AG10803 (cell line): ENCODE results near the gene INKA1.

Experiments used
- DNase-seq: peaks from one replicate; pipeline ENCODE4 v3.0.0; 2010; ENCODE audit warnings: low read depth
- H3K4me3 ChIP-seq: 2 replicates; pipeline ENCODE4 v1.5.1; 2011; ENCODE audit warnings: mild to moderate bottlenecking, low read length, control low read depth
- CTCF ChIP-seq: conservative IDR thresholded peaks from 2 replicates; pipeline ENCODE4 v1.5.1; 2011; ENCODE audit warnings: mild to moderate bottlenecking, low read length, control low read depth, inconsistent platforms

INKA1 gene

GRCh38 chr3:49804141-49805041, 1.3 kb downstream of the INKA1 start:
- peak overlapping the region; percentile 95 for H3K4me3 ChIP-seq
- no peak for DNase-seq
- TF ChIP-seq CTCF: no peak

GRCh38 chr3:49805367-49805782, 2.3 kb downstream of the INKA1 start:
- DNase-seq: peak; percentile 98
- H3K4me3 ChIP-seq: peak overlapping the region; percentile 20
- TF ChIP-seq CTCF: no peak

GRCh38 chr3:49805897-49806701, 3.0 kb downstream of the INKA1 start:
- TF ChIP-seq CTCF: no peak
- peak overlapping the region; percentile 20; the same call in 1 of the 2 replicates for H3K4me3 ChIP-seq
- DNase-seq: no peak

- DNase-seq: no peak
- no peak for TF ChIP-seq CTCF
- H3K4me3 ChIP-seq: no peak overlapping the region
Observed at GRCh38 chr3:49806850-49807249, 3.8 kb downstream of the INKA1 start.

- H3K4me3 ChIP-seq: no peak overlapping the region
- no peak for DNase-seq
- TF ChIP-seq CTCF: no peak
Observed at GRCh38 chr3:49807431-49808114, 4.5 kb downstream of the INKA1 start.

- no peak for TF ChIP-seq CTCF
- peak overlapping the region; percentile 75 for H3K4me3 ChIP-seq
Observed at GRCh38 chr3:49812916-49813496, 9.9 kb downstream of the INKA1 start.

More at GRCh38 chr3:49812916-49813496, 9.9 kb downstream of the INKA1 start:
- no peak for DNase-seq
